Measurements from ENCODE around the gene PSEN2. TPM values are rescaled to one million over a fixed set of nuclear protein-coding genes. Genes with fewer than 3 reads are reported as not detected.

Gene PSEN2
- total and polyA plus RNA-seq, 2 donors (not counting 1 experiment from before 2014, with no cell fraction given) = 15.8 to 26.0 TPM

GRCh38 chr1:226862890-226863289 lies 7.5 kb upstream of the PSEN2 start:
- Histone ChIP-seq H3K9ac (ENCODE audit: low read length) (no peak overlapping the region), H4K20me1 (ENCODE audit: control insufficient read depth, insufficient read depth, low read length, poor library complexity, severe bottlenecking) (no peaks in the 10 kb centered on the region), H3K4me1 (ENCODE audit: control insufficient read depth in 2 of 2, insufficient read depth in 2 of 2, low read length in 2 of 2) (no peaks in the 10 kb centered on the region), H3K4me2 (replicated peaks; ENCODE audit: low read depth, low read length, poor library complexity, severe bottlenecking) (no peak overlapping the region), H3K79me2 (ENCODE audit: control insufficient read depth, insufficient read depth, low read length) (no peaks in the 10 kb centered on the region), H3K9me3 (ENCODE audit: control extremely low read depth in 1 of 3, control insufficient read depth in 2 of 3, insufficient read depth in 1 of 3, low read length in 2 of 3) (no peaks in the 10 kb centered on the region), H3K27me3 (replicated peaks in 1 of 4; ENCODE audit: control extremely low read depth in 1 of 4, control insufficient read depth in 3 of 4, insufficient read depth in 4 of 4, low read length in 3 of 4) (peaks cover 0 to 3% (median 0%) of the 10 kb centered on the region in 4 experiments), H2AFZ (ENCODE audit: insufficient read depth, low read depth, low read length, poor library complexity, severe bottlenecking) (no peak overlapping the region), H3K27ac (ENCODE audit: low read length in 2 of 2) (no peak overlapping the region), H3K4me3 (ENCODE audit: control extremely low read depth in 1 of 5, extremely low read depth in 1 of 5, insufficient read depth in 1 of 5, low read depth in 2 of 5, low read length in 4 of 5) (no peak overlapping the region), H3K36me3 (replicated peaks in 1 of 2; ENCODE audit: control extremely low read depth in 1 of 2, control insufficient read depth in 1 of 2, extremely low read depth in 1 of 2, insufficient read depth in 2 of 2, low read length in 1 of 2) (no peaks in the 10 kb centered on the region)
- Mint-ChIP-seq H3K27me3 (no peaks in the 10 kb centered on the region), H3K4me1 (no peaks in the 10 kb centered on the region), H3K9me3 (ENCODE audit: insufficient read depth) (no peaks in the 10 kb centered on the region), H3K27ac (no peak overlapping the region), H3K4me3 (no peak overlapping the region)
- POLR2A ChIA-PET = no interaction called here
- no peak for TF ChIP-seq CTCF (IDR thresholded peaks at IDR 0.05)
- no peak for TF ChIP-seq EZH2 (IDR thresholded peaks at IDR 0.05; ENCODE audit: borderline replicate concordance, insufficient read depth, low read depth, low read length, poor library complexity, severe bottlenecking)
- ATAC-seq (ENCODE audit: low read depth) = no peak
- DNase-seq = no peak
- CTCF ChIA-PET = no interaction called here
- intact Hi-C loops (cut with micrococcal nuclease) = no loop called here

GRCh38 chr1:226863446-226863845 lies 7.0 kb upstream of the PSEN2 start:
- H3K27ac Mint-ChIP-seq = no peak overlapping the region
- no peak for ATAC-seq (ENCODE audit: low read depth)
- no peak overlapping the region for H2AFZ ChIP-seq (ENCODE audit: insufficient read depth, low read depth, low read length, poor library complexity, severe bottlenecking)

More at GRCh38 chr1:226863446-226863845, 7.0 kb upstream of the PSEN2 start:
- Histone ChIP-seq H3K79me2 (ENCODE audit: control insufficient read depth, insufficient read depth, low read length) (no peaks in the 10 kb centered on the region), H3K4me2 (replicated peaks; ENCODE audit: low read depth, low read length, poor library complexity, severe bottlenecking) (no peak overlapping the region), H3K4me3 (ENCODE audit: control extremely low read depth in 1 of 5, extremely low read depth in 1 of 5, insufficient read depth in 1 of 5, low read depth in 2 of 5, low read length in 4 of 5) (no peak overlapping the region), H3K9ac (ENCODE audit: low read length) (no peak overlapping the region), H3K27ac (ENCODE audit: low read length in 2 of 2) (no peak overlapping the region), H4K20me1 (ENCODE audit: control insufficient read depth, insufficient read depth, low read length, poor library complexity, severe bottlenecking) (no peaks in the 10 kb centered on the region), H3K9me3 (ENCODE audit: control extremely low read depth in 1 of 3, control insufficient read depth in 2 of 3, insufficient read depth in 1 of 3, low read length in 2 of 3) (no peaks in the 10 kb centered on the region), H3K36me3 (replicated peaks in 1 of 2; ENCODE audit: control extremely low read depth in 1 of 2, control insufficient read depth in 1 of 2, extremely low read depth in 1 of 2, insufficient read depth in 2 of 2, low read length in 1 of 2) (no peaks in the 10 kb centered on the region), H3K4me1 (ENCODE audit: control insufficient read depth in 2 of 2, insufficient read depth in 2 of 2, low read length in 2 of 2) (no peaks in the 10 kb centered on the region), H3K27me3 (replicated peaks in 1 of 4; ENCODE audit: control extremely low read depth in 1 of 4, control insufficient read depth in 3 of 4, insufficient read depth in 4 of 4, low read length in 3 of 4) (peaks cover 0 to 3% (median 0%) of the 10 kb centered on the region in 4 experiments)
- POLR2A ChIA-PET = no interaction called here
- 14% methylated on average over 2 of the region's 5 CpGs for WGBS (ENCODE audit: insufficient coverage)
- no peaks in the 10 kb centered on the region for H3K27me3 Mint-ChIP-seq
- H3K4me3 Mint-ChIP-seq = no peak overlapping the region
- CTCF ChIA-PET = no interaction called here
- H3K9me3 Mint-ChIP-seq (ENCODE audit: insufficient read depth) = no peaks in the 10 kb centered on the region
- intact Hi-C loops (cut with micrococcal nuclease) = no loop called here
- no peaks in the 10 kb centered on the region for H3K4me1 Mint-ChIP-seq
- DNase-seq = no peak
- TF ChIP-seq CTCF (IDR thresholded peaks at IDR 0.05) (no peak), EZH2 (IDR thresholded peaks at IDR 0.05; ENCODE audit: borderline replicate concordance, insufficient read depth, low read depth, low read length, poor library complexity, severe bottlenecking) (no peak)

Measured in B cell (primary cell).